NCI-H2227 (cell line): ENCODE data around the gene EDNRB.
A peak's percentile ranks its signal among the peaks of the same experiment; 100 is the strongest.
"Not testable (repeated sequence)": the region's sequence is repeated elsewhere in the genome, so short reads cannot be mapped to it uniquely, and the experiment has no call there.

Source experiments
- DNase-seq: peaks from one replicate; lab custom pipeline; 2025; ENCODE audit not compliant: unreplicated experiment; lab: John Stamatoyannopoulos, UW

Gene EDNRB

DNA sequence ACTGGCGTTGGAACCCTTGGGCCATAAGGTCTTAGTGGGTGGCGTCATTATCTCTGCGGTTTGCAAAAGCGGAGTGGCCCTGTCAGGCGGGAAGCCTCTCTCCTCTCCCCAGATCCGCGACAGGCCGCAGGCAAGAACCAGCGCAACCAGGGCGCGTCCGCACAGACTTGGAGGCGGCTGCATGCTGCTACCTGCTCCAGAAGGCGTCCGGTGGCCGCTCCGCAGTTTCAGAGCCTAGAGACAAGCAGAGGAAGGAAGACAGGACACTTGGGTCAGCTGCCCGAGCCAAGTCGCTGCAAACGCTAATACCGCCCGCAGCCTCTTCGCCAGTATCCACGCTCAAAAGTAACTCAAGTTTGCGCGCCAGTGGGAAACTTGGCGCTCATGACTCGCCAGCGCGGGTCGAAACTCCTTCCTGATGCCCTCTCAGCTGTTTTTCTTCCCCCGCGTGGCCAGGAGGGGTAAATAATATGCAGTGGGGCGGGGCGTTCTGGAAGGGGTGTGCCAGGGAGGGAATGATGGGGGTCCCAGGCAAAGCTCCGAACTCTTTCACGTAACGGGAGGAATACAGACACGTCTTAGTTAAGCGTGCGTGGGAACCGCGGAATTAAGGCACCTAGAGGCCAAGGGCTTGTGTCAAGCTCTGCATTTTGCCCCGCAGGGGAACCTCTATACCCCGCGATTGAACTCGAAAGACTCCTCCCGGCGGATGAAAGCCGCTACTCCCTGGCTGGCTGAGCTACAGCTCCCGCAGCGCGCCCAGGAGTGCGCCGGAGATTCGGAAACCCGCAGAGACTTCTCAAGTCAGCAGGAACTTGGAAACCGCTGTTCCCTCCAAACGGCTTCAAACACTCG is at the start of gene EDNRB:
Gene EDNRB, minus strand, starts transcription at position 441 of the 855 bp plus-strand sequence. Its CDS starts 258 bp downstream, at position 183.
- DNase-seq = peak; percentile 2

DNA sequence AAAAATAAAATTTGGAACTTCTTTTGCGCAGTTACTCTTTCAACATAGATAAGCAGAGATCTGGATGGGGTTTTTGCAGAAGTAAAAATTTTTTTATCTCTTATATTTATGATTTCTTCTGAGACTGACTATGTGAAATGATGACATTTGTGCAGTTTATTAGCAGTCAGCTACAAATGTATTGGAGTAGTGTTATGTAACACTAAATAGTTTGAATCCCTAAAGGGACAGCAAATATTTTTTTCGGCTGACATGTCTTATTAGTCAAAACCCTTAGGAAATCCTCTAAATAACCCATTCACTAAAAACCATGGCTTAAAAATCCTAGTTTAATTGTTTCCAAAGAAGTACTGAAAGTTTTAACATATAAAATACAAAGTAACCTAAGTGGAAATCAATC is 48.0 kb upstream of the EDNRB start:
- DNase-seq = no peak

DNA sequence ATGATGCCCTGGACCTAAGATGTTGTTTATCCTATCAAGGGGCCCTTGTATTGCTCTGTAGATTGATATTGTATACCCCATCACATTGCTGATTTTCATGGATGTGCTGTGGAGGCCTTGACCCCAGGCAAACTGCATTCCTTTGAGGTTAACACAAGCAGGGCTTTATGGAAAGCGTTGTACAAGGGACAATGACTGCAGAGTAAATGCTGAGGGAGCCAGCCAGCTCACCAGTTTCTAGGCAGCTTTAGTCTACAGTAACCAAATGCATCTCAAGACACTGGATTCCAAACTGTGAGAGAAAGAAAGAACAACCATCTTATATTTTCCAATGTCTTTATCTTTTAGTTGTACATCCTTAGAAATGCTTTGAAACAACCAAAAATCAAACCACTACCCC is 34.1 kb upstream of the EDNRB start:
- DNase-seq = no peak

DNA sequence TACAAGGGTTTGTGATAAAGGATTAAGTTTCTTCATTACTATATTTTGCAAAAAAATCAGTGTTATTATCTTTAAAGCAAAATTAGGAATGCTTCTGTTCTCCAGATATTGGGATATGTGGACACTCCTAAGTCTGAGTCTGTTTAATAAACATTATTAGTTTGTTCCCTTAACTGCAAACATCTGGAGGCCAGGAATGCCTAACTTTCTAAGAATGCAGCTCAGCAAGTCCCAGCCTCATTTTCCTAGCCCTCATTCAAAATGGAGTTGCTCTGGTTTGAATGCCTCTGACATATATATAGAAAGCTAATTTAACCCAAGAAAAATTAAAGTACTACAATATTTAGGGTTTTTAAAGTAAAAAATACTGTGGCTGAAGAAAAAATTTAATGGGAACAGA is 33.6 kb upstream of the EDNRB start:
- DNase-seq = no peak

DNA sequence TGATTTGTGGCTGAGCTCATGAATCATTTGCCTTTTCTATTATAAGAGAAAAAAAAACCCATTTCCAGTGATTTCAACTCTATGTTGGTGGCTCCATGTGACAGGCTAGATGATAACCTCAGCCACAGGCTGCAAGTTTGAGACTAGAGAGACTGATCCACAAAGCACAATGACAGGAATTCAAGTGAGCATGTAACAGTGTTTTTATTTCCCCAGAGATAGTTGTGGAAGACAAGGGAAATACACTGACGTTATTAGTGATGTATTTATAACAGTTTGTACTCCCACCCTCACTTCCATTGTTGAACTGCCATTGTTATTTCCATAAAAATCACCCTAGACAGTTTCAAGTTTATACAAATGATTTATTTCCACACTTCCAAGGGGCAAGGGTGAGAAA is 27.9 kb upstream of the EDNRB start:
- DNase-seq = no peak

DNA sequence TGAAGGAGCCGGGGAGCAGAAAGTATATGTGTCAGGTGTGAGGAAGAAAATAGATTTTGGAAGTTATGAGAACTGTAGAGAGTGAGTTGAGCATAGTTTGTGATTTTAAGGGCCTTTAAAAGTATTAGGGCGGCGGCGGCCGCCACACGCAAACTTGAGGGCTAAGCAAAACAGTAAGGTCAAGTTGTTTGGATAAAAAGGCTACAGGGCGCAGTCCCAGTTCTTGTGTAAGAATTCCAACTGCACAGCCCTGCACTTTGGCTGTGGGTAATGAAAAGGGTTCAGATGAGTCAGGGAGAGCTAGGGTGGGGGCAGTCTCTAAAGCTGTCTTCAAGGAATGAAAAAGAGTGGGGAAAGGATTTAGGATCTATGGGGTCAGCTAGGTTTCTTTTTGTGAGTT is 16.4 kb upstream of the EDNRB start:
- not testable (repeated sequence) for DNase-seq

DNA sequence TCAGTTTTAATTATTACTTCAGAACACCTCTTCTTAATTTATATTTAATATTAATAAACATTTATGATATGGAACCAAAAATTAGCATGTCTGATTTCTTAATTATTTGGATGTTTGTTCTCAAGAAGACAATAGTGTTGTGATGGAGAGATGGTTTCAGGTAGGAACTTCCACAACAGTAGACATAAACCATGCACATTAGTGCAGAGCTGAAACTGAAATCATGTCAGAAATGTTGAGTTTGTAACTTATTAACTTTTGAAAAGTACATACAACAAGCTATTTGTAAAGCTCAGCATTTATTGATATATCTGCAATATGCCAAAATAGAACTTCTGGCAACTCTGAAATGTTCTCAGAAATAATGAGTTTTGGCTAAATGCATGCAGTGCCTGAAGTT is 11.8 kb upstream of the EDNRB start:
- DNase-seq = no peak

DNA sequence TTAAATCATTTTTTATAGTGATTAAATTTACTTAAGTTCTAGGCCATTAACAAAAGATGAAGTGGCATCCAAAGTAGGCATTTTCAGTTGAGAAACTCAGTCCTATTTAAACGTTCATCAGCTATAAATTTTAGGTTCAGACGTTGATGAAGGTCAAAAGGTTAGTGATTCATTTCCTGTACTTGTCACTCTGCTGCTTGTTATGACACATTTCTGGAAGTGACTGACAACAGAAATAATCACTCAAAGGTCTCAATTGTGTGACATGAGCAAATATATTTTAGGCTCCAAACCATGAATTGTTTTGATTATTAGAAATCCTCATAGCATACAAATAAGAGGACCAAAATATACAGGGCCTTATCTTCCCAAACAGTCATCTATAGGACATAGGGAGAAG is 10.3 kb upstream of the EDNRB start:
- DNase-seq = no peak

DNA sequence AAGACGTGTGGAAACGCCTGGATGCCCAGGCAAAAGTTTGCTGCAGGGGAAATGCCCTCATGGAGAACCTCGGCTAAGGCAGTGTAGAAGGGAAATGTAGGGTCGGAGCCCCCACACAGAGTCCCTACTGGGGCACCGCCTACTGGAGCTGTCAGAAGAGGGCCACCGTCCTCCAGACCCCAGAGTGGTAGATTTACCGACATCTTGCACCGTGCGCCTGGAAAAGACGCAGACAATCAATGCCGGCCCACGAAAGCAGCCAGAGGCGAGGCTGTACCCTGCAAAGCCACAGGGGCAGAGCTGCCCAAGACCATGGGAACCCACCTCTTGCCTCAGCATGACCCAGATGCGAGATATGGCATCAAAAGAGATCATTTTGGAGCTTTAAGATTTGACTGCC is 7.0 kb upstream of the EDNRB start:
- DNase-seq = no peak

DNA sequence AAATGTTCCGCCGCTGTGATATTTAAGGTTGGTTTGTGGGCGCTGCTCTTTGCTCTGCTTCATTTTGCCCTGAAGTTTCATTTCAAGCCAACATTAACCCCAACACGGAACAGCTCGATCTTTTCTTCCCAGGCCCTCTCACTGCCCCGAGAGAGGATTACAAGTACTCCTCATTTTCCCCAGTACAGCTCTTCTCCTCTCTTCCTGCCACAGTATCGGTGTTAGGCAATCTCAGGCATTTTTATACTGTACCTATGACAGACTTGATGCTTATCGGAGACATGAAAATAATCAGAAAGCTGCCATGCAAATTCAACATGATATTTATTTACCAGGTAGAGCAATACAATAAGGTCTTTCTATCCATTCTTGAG is 1.3 kb upstream of the EDNRB start:
- DNase-seq = no peak

DNA sequence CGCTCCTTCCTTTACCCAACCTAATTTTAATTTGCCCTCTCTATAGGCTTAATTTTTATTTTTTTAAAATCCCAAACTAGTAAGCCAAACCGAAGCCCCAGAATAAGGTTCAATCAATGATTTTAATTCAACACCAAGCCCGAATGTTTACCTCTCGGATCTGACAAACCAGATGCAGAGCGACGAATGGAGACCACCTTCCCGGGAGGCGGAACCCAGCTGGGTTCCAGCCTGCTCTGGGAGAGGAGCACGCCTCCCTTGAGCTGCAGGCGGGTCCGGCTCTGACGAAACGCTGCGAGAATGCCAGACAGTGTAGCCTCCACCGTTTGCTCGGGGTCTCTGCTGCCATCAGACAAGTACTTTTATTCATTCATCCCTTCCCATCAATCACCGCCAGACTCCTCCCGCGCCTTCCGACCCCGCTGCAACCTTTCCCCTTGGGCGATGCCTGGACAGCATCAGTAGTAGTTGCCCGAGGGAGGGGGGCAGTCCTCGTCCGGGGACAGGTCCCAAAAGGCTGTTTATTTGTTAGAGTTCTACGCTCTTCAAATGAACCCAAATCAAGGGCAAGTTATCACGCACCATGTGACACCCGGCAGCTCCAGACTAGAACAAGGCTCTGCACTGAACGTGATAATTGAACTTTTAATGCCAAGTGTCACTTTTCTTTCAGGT is 752 bp upstream of the EDNRB start:
- DNase-seq = peak; percentile 2

DNA sequence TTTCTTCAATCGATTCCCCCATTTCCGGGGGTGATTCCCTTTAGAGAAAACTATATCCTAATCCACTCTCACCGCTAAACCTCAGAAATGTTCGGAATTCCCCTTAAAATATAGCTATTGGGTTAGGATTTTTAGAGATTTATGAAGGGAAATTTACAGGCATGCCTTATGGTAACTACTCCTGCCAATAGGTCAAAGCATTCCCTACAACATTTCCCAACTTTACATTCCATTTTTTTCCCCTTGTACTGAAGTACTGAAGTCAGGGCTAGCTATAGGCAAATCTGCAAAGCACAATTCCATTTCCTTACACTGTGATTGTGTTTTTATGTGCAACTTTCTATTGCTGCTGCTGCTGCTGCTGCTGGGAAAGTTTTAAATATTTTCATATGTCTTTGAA is 2.1 kb downstream of the EDNRB start:
- no peak for DNase-seq

DNA sequence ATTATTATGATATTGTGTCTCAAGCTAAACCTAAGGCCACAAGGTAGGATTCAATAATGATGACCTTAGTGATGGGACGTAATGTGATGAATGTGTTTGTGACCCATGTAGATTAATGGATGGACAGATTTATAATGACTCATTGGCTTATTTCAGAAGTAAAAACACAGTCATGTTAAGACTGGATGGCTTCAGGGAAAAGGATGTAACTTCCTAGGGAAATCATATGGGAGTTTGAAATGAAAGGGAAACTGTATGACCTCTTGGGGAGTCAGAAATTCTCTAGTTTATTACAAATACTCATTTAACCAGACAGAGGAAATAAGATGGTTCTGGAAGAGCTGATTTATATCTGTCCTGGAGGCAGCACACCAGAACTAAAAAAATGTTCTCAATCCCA is 2.9 kb downstream of the EDNRB start:
- no peak for DNase-seq

DNA sequence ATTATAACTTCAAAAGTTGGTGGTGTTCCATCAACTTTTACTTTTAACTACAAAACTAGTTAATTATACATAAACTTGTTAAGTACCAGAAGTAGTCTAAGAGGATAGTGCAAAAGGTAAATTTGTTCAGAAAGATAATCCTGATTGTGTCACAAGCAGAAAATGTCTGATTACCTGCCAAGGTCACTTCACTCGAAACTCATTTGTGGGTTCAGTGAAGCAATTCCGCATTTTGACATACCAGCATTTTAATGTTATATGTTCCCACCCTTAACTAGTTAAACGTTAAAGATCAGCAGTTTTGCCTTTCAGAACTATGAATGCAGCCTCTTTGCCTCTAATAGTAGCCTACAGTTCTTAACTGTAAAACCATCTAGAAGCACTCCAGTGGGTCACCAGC is 5.6 kb downstream of the EDNRB start:
- no peak for DNase-seq

DNA sequence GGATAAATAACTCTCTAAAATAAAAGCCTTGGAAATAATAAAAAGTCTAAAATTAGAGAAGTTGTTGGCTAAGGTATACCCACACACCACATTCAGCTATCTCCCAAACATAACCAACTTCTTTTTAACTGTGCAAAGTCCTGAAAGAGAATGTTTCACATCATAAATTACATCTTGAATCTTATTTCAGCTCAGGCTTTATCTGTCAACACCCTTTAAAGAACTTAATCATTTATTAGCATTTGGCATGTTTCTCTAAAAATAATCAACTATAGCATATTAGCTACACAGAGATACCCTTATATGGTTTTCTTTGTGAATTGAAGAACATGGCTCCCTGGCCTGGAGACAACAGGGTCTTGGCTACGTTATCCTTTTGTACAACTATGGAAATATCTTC is 6.9 kb downstream of the EDNRB start:
- DNase-seq = no peak

DNA sequence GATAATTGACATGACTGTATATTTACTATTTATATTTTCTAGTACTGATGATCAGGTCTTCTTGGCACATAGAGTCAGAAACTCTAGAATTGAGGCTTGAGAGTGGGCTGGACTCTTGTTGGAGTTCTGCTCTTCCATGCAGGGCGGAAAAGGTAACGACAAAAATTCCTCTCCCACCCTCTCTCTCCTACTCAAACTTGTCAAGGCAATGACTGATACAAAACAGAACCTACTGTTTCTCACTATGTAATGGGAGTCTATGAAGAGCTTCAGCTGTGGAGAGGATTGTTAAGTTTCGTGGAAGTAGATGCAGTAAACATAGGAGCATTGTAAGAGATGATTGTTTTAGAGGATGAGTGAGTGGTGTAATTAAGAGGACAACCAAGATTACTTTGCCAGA is 8.8 kb downstream of the EDNRB start:
- DNase-seq = no peak

DNA sequence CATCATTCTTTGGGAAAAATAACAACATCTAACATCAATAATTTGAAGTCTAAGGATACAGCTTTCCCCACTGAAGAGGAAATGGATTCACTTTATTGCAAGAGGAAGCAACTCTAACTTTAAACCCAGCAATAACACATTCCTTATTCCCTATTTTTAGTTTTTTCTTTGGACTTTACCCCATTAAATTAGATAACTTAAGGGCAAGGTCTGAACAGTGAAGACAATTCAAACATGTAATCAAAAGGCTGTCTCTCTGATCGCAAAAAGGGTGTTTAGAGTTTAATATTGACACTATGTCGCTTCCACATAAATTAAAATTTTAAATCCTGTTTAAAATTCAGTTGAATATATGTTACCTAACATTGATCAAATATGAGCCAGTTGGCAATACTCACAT is 10.1 kb downstream of the EDNRB start:
- no peak for DNase-seq

DNA sequence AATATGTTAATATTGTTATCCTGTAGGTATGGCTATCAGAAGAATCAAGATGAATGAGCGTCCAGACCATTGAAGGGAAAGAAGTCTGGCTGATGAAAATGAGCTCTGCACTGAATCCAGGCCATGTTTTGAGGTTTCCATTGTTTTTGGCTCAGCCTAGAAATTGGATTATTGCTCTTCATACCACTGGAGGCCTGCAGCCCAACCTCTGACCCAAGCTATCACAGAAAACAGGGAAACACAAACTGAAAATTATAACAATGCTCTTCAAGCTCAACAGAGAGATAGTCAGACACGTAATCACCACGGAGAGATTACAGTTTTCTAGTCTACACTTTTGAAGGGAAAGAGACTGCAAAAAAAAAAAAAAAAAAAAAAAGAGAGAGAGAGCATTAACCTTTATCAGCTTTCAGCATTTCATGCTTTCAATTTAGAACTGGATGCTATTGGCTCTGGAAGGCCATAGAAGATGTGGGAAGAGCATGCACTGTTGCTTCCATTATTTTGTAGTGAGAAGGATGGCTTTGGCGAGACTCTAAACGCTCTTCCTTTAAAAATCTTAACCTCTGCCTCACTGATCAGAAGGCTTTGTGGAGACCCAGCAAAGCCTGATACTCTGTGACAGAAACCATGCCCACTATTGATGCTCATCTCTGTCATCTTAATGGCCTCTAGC is 10.8 kb downstream of the EDNRB start:
- DNase-seq = no peak

DNA sequence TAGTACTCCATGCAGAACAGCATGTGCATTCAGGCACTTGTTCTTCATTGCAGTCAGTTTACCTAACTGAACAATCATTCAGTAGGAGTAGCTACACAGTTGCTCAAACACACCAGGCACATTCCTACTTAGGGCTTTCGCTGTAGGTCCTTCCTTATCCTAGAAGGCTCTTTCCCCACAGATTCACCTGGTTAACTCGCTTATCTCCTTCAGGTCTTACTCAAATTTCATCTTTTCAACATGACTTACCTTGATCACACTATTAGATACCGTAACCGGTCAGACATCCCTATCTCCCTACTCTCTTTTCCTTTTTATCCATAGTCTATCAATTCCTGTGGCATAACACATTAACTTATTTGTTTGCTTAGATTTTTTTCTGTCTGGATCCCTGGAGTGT is 14.6 kb downstream of the EDNRB start:
- DNase-seq = no peak

DNA sequence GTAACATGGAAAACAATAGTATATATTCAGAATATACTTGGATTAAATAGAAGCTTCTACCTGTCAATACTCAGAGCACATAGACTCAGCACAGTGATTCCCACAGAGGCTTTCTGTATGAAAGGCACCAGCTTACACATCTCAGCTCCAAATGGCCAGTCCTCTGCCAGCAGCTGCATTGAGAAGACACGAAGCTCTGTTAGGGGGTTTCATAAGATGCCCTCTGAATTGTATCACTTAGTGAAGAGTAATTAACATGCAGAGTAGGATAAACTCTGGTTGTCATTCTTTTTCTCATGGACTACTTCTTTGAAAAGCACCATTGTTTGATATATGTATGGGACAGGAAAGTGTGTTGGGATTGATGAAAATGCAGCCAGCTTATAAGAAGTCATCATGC is 15.2 kb downstream of the EDNRB start:
- no peak for DNase-seq

DNA sequence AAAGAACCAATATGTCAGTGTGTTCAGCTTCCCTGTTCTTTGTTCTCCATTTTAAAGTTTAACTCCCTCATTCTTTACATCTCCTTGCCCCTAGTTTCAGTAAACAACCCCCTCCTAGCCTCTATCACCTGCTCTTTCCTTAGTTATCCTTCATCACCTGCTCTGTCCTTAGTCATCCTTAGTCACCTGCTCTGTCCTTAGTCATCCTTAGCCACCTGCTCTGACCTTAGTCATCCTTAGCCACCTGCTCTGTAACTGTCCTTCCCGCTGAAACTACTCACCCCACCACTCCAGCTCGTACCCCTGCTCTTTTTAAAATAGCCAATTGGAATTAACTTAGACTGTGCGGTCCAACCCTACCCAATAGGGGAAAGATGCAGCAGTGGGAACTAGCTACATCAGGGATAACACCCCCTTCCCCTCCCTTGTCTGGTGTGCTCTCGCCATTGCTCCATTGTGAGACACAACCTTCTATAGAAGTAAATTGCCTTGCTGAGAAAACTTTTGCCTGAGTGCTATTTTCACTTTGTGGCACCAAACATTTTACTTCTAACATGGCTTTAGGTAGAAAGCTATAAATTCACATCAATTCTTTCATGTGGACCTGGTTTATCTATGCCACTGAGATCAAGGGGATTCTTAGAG is 16.2 kb downstream of the EDNRB start:
- no peak for DNase-seq

DNA sequence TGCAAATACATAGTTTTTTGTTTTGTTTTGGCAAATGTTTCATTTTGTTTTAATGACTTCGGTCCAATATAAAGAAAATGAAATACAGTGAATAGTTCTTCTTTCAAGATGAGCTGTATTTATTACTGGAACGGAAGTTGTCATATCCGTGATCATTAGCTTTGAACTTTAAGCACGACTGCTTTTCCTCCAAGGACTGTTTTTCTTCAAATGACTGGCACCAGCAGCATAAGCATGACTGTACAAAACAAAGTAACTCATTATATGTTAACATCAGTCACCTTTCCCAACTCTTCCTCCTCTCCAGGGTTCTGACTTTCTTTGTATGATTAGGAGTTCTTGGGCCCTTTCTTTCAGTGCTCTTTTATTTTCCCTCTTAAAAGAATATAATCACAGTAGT is 20.5 kb downstream of the EDNRB start:
- DNase-seq = no peak
